Smooth muscle cell (in vitro differentiated cells): ENCODE measurements around the gene ATP6V0A4. TPM values are rescaled to one million over a fixed set of nuclear protein-coding genes. Genes with fewer than 3 reads are reported as not detected.

Experiments used
- DNase-seq: peaks from one replicate; lab custom pipeline; 2025; ENCODE audit not compliant: unreplicated experiment; lab: John Stamatoyannopoulos, UW
- H2AFZ ChIP-seq: fragments of 200-600 bp; sonication (generic); 2 replicates; pipeline ENCODE4 v1.6.0; 2016; ENCODE audit warnings: antibody characterized with exemption, low read depth, mild to moderate bottlenecking
- H3F3A ChIP-seq: fragments of 200-600 bp; sonication (generic); 2 replicates; pipeline ENCODE4 v1.6.0; 2017; ENCODE audit warnings: antibody characterized with exemption, low read depth
- H3K27ac ChIP-seq: fragments of 200-600 bp; sonication (generic); 2 replicates; pipeline ENCODE4 v1.5.1; 2016; ENCODE audit warnings: low read depth, mild to moderate bottlenecking
- H3K27me3 ChIP-seq: fragments of 200-600 bp; sonication (generic); 2 replicates; pipeline ENCODE4 v1.6.1; 2016; ENCODE audit warnings: low read depth, mild to moderate bottlenecking
- H3K36me3 ChIP-seq: fragments of 200-600 bp; sonication (generic); 2 replicates; pipeline ENCODE4 v1.5.1; 2016; ENCODE audit warnings: low read depth
- H3K4me1 ChIP-seq: fragments of 200-600 bp; sonication (generic); 2 replicates; pipeline ENCODE4 v1.5.1; 2016; ENCODE audit warnings: low read depth
- H3K4me2 ChIP-seq: fragments of 200-600 bp; sonication (generic); 2 replicates; pipeline ENCODE4 v1.6.0; 2016; ENCODE audit warnings: mild to moderate bottlenecking
- H3K4me3 ChIP-seq: fragments of 200-600 bp; sonication (generic); 2 replicates; pipeline ENCODE4 v1.5.1; 2016; ENCODE audit warnings: mild to moderate bottlenecking
- H3K79me2 ChIP-seq: fragments of 200-600 bp; sonication (generic); 2 replicates; pipeline ENCODE4 v1.6.0; 2016; ENCODE audit warnings: low read depth, mild to moderate bottlenecking
- H3K9ac ChIP-seq: fragments of 200-600 bp; sonication (generic); 2 replicates; pipeline ENCODE4 v1.6.0; 2016; ENCODE audit warnings: low read depth
- H3K9me3 ChIP-seq: fragments of 200-600 bp; sonication (generic); replicated peaks from 2 replicates; pipeline ENCODE4 v1.5.1; 2016; ENCODE audit warnings: low read depth
- H4K20me1 ChIP-seq: fragments of 200-600 bp; sonication (generic); 2 replicates; pipeline ENCODE4 v1.6.0; 2016; ENCODE audit warnings: low read depth
- CTCF ChIP-seq: fragments of 200-600 bp; sonication (generic); IDR thresholded peaks from 2 replicates; pipeline ENCODE4 v1.5.1; 2017; ENCODE audit warnings: borderline replicate concordance, mild to moderate bottlenecking, antibody characterized with exemption; ENCODE audit not compliant: insufficient read depth, poor library complexity, severe bottlenecking
- WGBS: methylation state at CpG from one replicate; pipeline ENCODE4 v1.1.7; 2016; ENCODE audit warnings: low lambda C conversion rate; 5-methylcytosine and 5-hydroxymethylcytosine counted together
- polyA plus RNA-seq: library from polyadenylated mRNA; unstranded; fragments of >200 nt; fragmentation: Nextera tagmentation; extraction: Ambion mirVana; gene quantifications from 2 replicates; pipeline ENCODE4 v1.2.1, GENCODE V29; 2016
- total RNA-seq: library from RNA; depleted of rRNA; stranded (reverse); fragments of >200 nt; gene quantifications from 2 replicates; pipeline ENCODE4 v1.2.3, GENCODE V29; 2014

Gene ATP6V0A4
- total and polyA plus RNA-seq, 2 experiments from 2014 or later, result 0.40 TPM; not detected in 1

GRCh38 chr7:138821912-138822311 lies 23.9 kb upstream of the ATP6V0A4 start:
- Histone ChIP-seq H3K36me3 (no peaks in the 10 kb centered on the region), H3K27ac (no peak overlapping the region), H3K9me3 (no peaks in the 10 kb centered on the region), H3K27me3 (no peaks in the 10 kb centered on the region), H3K4me1 (no peaks in the 10 kb centered on the region), H2AFZ (no peak overlapping the region), H4K20me1 (no peaks in the 10 kb centered on the region), H3K4me2 (no peak overlapping the region), H3K4me3 (no peak overlapping the region), H3K9ac (no peak overlapping the region), H3F3A (no peaks in the 10 kb centered on the region), H3K79me2 (no peaks in the 10 kb centered on the region)
- WGBS, result 91% methylated on average over 7 of the region's 7 CpGs
- no peak for TF ChIP-seq CTCF
- no peak for DNase-seq

- no peaks in the 10 kb centered on the region for H4K20me1 ChIP-seq
- H3F3A ChIP-seq, result no peaks in the 10 kb centered on the region
- no peaks in the 10 kb centered on the region for H3K36me3 ChIP-seq
- no peak overlapping the region for H3K4me3 ChIP-seq
- no peak for TF ChIP-seq CTCF
- H2AFZ ChIP-seq, result no peak overlapping the region
- H3K9ac ChIP-seq, result no peak overlapping the region
- H3K27ac ChIP-seq, result no peak overlapping the region
- 82% methylated on average over 3 of the region's 3 CpGs for WGBS
- no peak overlapping the region for H3K4me2 ChIP-seq
- no peaks in the 10 kb centered on the region for H3K9me3 ChIP-seq
- no peaks in the 10 kb centered on the region for H3K79me2 ChIP-seq
- H3K4me1 ChIP-seq, result no peaks in the 10 kb centered on the region
- DNase-seq, result no peak
- H3K27me3 ChIP-seq, result no peaks in the 10 kb centered on the region
Observed at GRCh38 chr7:138819625-138820024, 21.6 kb upstream of the ATP6V0A4 start.

GRCh38 chr7:138816650-138817049 lies 18.7 kb upstream of the ATP6V0A4 start:
- no peaks in the 10 kb centered on the region for H3K36me3 ChIP-seq
- TF ChIP-seq CTCF, result no peak
- no peaks in the 10 kb centered on the region for H3K27me3 ChIP-seq
- H3K79me2 ChIP-seq, result no peaks in the 10 kb centered on the region
- 88% methylated on average over 1 of the region's 1 CpG for WGBS
- H3K4me1 ChIP-seq, result no peaks in the 10 kb centered on the region
- no peaks in the 10 kb centered on the region for H3F3A ChIP-seq
- no peak overlapping the region for H3K4me2 ChIP-seq
- H3K4me3 ChIP-seq, result no peak overlapping the region
- no peaks in the 10 kb centered on the region for H4K20me1 ChIP-seq
- no peak overlapping the region for H3K9ac ChIP-seq
- no peak overlapping the region for H3K27ac ChIP-seq
- DNase-seq, result no peak
- no peak overlapping the region for H2AFZ ChIP-seq
- no peaks in the 10 kb centered on the region for H3K9me3 ChIP-seq

GRCh38 chr7:138814816-138815332 lies 16.9 kb upstream of the ATP6V0A4 start:
- TF ChIP-seq CTCF, result no peak
- H3K4me3 ChIP-seq, result no peak overlapping the region
- H3K4me1 ChIP-seq, result no peaks in the 10 kb centered on the region
- no peak overlapping the region for H3K27ac ChIP-seq
- no peaks in the 10 kb centered on the region for H3K27me3 ChIP-seq
- H3F3A ChIP-seq, result no peaks in the 10 kb centered on the region
- no peak overlapping the region for H2AFZ ChIP-seq
- no peak for DNase-seq
- H3K9me3 ChIP-seq, result no peaks in the 10 kb centered on the region
- H3K79me2 ChIP-seq, result no peaks in the 10 kb centered on the region
- 80% methylated on average over 1 of the region's 1 CpG for WGBS
- no peak overlapping the region for H3K9ac ChIP-seq
- H3K36me3 ChIP-seq, result no peaks in the 10 kb centered on the region
- H3K4me2 ChIP-seq, result no peak overlapping the region
- no peaks in the 10 kb centered on the region for H4K20me1 ChIP-seq
